DND-41 (cell line): Measurements from ENCODE around the gene MESD.

Experiments
- CTCF ChIP-seq: IDR thresholded peaks from 2 replicates; pipeline ENCODE4 v1.5.1; 2012; ENCODE audit warnings: borderline replicate concordance, low read length, moderate library complexity, mild to moderate bottlenecking; ENCODE audit not compliant: poor library complexity, severe bottlenecking; ENCODE audit errors: extremely low read depth
- EZH2 ChIP-seq: IDR thresholded peaks from 3 replicates; pipeline ENCODE4 v1.6.1; 2012; ENCODE audit warnings: borderline replicate concordance, low read depth, mild to moderate bottlenecking, moderate library complexity, low read length, inconsistent platforms; ENCODE audit not compliant: severe bottlenecking

GRCh38 chr15:80967451-80967850 is 22.2 kb downstream of the MESD start:
- TF ChIP-seq CTCF (no peak), EZH2 (no peak)
